Activated CD4-positive, alpha-beta T cell treated with anti-CD3 and anti-CD28 coated beads, Interleukin-2, amount 50 U/mL, for 16 hours (primary cell): ENCODE measurements around the gene ZBTB8A.
"Not testable (repeated sequence)": the region's sequence is repeated elsewhere in the genome, so short reads cannot be mapped to it uniquely, and the experiment has no call there.

Source experiments
- DNase-seq: peaks from one replicate; pipeline ENCODE4 v3.0.0-alpha.2; 2020

Gene ZBTB8A

GRCh38 chr1:32539584-32540571 is 651 bp downstream of the ZBTB8A start:
- no peak for DNase-seq

GRCh38 chr1:32540605-32541004 is 1.4 kb downstream of the ZBTB8A start:
- DNase-seq: no peak

DNA sequence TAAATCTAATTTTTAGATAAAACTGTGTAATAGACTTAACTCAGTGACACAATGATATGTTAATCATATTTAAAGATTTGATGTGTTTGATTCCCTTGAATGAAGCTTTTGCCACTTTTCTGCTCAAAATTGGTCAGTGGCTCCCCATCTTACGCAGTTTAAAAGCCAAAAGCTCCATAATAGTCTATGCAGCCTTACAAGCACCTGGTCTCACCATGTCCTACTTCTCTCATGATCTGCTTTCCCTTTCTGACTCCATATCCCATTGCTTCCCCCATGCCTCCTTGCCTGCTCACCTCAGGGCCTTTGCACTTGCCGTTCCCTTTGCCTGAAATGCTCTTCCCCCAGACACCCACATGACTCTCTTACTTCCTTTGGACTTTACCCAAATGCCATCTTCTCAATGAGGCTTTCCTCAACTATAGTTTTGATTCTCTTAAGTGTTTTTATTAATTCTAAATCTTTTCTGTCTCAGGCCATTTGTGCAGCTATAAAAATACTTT is 1.9 kb downstream of the ZBTB8A start:
- DNase-seq: no peak

DNA sequence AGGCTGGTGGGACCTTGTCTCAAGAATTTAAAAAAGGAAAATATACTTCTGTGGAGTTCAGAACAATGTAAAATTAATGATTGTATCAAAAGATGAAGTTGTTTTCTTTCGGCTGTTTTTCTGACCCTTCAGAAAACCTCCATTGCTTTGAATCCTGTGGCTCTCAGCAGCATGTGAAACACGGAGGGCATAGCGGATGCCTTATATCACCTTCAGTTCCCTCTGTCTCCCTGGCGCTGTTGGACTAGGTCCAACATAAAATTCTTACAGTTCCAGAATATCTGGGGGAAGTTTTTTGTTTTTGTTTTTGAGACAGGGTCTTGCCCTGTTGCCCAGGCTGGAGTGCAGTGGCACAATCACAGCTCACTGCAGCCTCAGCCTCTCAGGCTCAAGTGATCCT is 7.4 kb downstream of the ZBTB8A start:
- no peak for DNase-seq

- no peak for DNase-seq
Observed at GRCh38 chr1:32549616-32550015, 10.4 kb downstream of the ZBTB8A start.

DNA sequence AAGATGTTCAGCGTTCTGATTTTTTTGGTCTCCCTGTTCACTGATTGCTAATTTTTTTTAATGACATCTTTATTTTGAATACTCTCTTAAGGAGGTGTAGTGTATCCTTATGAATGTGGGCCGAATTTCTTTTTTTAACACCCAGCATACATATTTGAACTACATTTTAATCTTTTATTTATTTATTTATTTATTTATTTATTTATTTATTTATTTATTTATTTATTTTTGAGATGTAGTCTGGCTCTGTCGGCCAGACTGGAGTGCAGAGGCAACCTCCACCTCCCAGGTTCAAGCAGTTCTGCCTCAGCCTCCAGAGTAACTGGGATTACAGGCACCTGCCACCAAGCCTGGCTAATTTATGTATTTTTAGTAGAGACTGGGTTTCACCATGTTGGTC is 15.1 kb downstream of the ZBTB8A start:
- no peak for DNase-seq

- DNase-seq: not testable (repeated sequence)
Observed at GRCh38 chr1:32557035-32557434, 17.8 kb downstream of the ZBTB8A start.

DNA sequence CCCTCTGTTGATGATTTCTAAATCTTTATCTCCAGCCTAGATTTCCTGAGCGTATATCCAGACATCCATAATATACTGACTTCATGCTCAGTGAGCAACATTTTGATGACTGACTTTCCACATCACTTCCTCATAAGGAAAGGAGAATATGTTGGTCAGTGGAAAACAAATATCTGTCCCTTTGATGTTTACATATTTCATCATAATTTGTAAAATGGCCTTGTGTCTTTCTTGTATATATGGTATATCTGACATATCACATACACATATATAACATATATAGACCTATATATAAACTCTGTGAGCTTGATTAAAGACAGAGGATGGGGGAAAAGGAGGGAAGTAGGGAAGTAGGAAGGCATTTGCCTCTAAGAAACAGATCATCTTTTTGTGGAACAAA is 18.6 kb downstream of the ZBTB8A start:
- DNase-seq: no peak

GRCh38 chr1:32568929-32569328 is 29.7 kb downstream of the ZBTB8A start:
- no peak for DNase-seq

GRCh38 chr1:32580348-32581017 is 41.3 kb downstream of the ZBTB8A start:
- no peak for DNase-seq

DNA sequence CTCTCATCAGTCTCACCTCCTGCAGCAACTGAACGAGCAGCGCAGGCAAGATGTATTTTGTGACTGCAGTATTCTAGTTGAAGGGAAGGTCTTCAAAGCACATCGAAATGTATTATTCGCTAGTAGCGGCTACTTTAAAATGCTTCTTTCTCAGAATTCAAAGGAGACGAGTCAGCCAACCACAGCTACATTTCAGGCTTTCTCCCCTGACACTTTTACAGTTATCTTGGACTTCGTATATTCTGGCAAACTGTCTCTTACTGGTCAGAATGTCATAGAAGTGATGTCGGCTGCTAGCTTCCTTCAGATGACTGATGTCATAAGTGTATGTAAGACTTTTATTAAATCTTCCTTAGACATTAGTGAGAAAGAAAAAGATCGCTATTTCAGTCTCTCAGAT is 53.7 kb downstream of the ZBTB8A start:
- no peak for DNase-seq

- no peak for DNase-seq
Observed at GRCh38 chr1:32600034-32600433, 60.8 kb downstream of the ZBTB8A start.

GRCh38 chr1:32605711-32606424 is 66.6 kb downstream of the ZBTB8A start:
- no peak for DNase-seq

GRCh38 chr1:32606565-32607371 is 67.5 kb downstream of the ZBTB8A start:
- no peak for DNase-seq

GRCh38 chr1:32609180-32609579 is 70.0 kb downstream of the ZBTB8A start:
- no peak for DNase-seq

DNA sequence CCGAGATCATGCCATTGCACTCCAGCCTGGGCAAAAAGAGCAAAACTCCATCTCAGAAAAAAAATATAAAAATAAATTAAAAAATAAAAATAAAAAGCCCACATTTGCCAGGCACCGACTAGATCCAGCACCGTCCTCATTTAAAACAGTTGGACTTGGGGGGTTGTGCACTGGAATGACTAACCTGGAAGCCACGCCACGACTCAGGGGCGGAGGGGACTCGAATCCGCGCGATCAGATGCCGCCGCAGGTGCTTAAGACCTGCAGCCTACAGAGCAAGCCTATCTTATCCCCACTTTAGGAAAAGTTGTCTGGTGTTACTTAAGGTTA is 72.6 kb downstream of the ZBTB8A start:
- DNase-seq: no peak

- peak; percentile 51 for DNase-seq
Observed at GRCh38 chr1:32612189-32612881, 73.1 kb downstream of the ZBTB8A start.

GRCh38 chr1:32613472-32613871 is 74.2 kb downstream of the ZBTB8A start:
- DNase-seq: no peak

DNA sequence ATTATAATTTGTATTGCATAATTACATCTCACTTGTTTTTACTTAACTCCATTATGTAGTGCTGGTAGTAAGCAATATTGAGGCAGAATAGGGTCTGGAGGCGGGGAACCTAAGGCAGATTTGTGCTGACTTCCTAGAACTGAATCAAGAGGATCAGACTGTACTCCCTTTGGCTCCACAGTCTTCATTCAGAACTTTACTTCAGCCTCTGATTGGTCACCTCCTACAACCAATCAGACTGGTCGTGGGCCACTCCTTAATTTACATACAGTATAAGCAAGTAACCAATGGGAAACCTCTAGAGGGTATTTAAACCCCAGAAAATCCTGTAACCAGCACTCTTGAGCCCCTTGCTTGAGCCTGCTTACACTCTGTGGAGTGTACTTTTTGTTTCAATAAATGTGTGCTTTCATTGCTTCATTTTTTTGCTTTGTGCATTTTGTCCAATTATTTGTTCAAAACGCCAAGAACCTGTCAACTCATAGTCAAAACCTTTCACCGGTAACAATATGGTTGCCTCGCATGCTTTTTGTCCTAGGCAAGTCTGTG is 79.5 kb downstream of the ZBTB8A start:
- no peak for DNase-seq

GRCh38 chr1:32619701-32620485 is 80.7 kb downstream of the ZBTB8A start:
- DNase-seq: peak; percentile 77

- DNase-seq: no peak
Observed at GRCh38 chr1:32622205-32622604, 83.0 kb downstream of the ZBTB8A start.
